ENCODE data around the gene OR3A3.
"Not testable (repeated sequence)": the region's sequence is repeated elsewhere in the genome, so short reads cannot be mapped to it uniquely, and the experiment has no call there.

The OR3A3 gene

GRCh38 chr17:3411070-3411469 is at the start of gene OR3A3:
TSS of gene OR3A3 (plus strand) at chr17:3411370.
- DNase-seq (ENCODE audit: low read depth, low spot score), result no peak

GRCh38 chr17:3371167-3371566 is 40.0 kb upstream of the OR3A3 start:
- DNase-seq (ENCODE audit: low read depth, low spot score), result not testable (repeated sequence)

- no peak for DNase-seq (ENCODE audit: low read depth, low spot score)
These were observed 32.8 kb upstream of the OR3A3 start for GRCh38 chr17:3378321-3378720.

DNA sequence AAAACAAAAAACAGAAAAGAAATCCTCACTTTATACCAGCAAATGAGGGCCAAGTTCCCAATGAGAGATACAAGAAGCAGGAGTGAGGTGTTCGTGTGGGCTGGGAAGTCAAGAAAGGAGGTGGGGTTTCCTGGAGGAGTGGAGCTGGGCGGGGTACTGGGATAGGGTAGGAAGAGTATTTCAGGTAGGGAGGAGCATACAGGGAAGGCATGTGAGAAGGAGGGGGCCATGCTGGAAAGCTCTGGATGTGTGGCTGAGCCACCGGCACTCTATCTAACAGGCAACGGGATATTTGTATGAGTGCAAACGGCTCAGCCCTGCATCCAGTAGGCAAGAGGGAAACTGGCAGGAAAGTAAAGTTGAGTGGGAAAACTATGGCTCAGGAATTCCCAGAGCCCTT is 29.2 kb upstream of the OR3A3 start:
- DNase-seq (ENCODE audit: low read depth, low spot score), result no peak

DNA sequence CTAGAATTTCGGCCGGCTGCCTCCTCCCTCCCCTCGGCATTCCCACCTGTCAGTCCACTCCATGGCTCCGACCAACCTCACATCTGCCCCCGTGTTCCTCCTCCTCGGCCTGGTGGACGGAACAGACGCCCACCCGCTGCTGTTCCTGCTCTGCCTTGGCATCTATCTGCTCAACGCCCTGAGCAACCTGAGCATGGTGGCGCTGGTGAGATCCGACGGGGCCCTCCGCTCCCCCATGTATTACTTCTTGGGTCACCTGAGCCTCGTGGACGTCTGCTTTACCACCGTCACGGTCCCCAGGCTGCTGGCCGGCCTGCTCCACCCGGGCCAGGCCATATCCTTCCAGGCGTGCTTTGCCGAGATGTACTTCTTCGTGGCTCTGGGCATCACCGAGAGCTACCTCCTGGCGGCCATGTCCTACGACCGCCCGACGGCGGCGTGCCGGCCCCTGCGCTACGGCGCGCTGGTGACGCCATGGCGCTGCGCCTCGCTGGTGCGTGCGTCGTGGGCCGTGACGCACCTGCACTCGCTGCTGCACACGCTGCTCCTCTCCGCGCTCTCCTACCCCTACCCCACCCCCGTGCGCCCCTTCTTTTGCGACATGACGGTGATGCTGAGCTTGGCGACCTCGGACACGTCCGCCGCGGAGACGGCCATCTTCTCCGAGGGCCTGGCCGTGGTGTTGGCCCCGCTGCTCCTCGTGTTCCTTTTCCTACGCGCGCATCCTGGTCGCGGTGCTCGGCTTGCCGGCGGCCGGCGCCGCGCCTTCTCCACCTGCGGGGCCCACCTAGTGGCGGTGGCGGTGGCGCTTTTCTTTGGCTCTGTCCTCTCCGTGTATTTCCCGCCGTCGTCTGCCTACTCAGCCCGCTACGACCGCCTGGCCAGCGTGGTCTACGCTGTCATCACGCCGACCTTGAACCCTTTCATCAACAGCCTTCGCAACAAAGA is 25.0 kb upstream of the OR3A3 start, which contains the start of gene OR3A2:
Gene OR3A2, minus strand, starts transcription at position 440 of the 948 bp plus-strand sequence.
- DNase-seq (ENCODE audit: low read depth, low spot score), result peak; percentile 40

DNA sequence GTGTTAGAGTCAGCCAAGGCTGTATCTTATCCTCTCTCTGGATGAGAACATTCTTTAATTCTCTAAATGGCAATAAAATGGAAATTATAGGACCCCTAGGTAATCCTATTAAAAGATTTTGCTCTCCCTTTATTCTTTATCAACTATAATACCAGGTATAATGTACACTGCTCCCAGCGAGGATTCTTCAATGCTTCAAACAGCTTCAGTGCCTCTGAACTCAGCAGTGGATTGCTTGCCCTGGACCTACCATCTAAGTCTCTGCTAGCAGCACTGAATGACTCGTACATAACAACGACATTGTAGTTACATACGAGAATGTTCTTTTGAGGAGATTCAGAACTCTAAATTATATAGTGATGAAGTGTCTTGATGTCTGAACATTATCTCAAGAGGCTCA is 21.4 kb upstream of the OR3A3 start:
- DNase-seq (ENCODE audit: low read depth, low spot score), result no peak

DNA sequence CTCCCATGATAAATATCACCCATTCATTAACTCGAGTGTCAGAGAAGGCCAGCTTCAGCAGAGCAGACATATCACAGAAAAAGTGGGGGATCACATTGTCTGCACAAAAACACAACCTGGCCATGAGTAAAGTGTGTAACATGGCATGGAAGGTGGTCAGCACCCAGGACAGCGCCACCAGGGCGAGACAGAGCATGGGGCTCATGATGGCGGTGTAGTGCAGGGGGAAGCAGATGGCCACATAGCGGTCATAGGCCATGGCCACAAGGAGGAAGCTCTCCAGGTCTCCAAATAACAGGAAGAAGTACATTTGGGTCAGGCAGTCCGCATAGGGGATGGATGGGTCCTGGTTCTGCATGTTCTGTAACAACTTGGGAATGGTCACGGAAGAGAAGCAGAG is 13.4 kb upstream of the OR3A3 start:
- DNase-seq (ENCODE audit: low read depth, low spot score), result peak; percentile 22

DNA sequence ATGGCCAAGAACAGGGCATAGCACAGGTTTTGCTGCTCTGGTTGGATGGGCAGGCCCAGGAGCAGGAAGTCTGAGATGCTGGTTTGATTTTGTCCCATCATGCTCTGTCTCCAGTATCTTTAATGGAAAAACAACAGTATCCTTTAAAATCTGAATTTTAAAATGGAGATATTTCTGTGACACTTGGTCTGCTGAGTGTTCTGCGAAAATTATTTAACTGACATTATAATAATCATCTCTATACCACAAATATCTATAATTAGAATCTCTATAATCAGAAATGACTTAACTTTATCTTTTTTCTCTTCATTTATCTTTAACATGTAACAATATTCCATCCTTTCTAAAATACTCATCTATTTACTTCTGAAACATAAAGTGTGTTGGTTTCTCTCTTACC is 12.9 kb upstream of the OR3A3 start, which contains the start of gene OR1E1:
Gene OR1E1, minus strand, starts transcription at position 101 of the 400 bp plus-strand sequence. Its CDS starts 0 bp downstream, at position 101.
- no peak for DNase-seq (ENCODE audit: low read depth, low spot score)

- DNase-seq (ENCODE audit: low read depth, low spot score), result no peak
These were observed 11.1 kb upstream of the OR3A3 start for GRCh38 chr17:3400055-3400454.

DNA sequence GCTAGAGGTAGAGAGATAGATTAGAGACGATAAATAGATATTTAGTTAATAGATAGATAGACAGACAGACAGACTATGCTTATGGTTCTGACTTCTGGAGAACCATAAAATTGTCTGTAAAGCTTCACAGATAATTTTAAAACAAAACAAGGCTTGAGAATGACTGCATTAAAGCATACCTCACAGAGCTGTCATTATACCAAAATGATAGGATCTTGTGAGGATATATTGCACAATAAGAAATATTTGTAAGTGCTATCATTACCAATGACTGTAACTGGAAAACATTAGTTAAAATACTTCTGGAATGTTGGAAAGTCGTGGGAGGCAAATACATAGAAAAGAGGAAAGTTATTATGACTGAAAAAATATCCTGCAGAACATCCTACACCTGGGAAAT is 9.4 kb upstream of the OR3A3 start:
- no peak for DNase-seq (ENCODE audit: low read depth, low spot score)

DNA sequence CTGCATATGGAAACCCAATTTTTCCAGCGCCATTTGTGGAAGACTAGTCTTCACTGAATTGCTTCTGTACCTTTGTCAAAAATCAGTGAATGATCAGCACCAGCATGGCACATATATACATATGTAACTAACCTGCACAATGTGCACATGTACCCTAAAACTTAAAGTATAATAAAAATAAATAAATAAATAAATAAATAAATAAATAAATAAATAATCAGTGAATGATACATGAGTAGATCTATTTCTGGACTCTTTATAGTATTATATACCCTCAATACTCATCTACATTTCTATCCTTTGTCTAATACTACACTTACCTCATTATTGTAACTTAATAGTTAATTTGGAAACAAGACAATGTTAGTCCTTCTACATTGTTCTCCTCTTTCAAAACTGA is 7.3 kb upstream of the OR3A3 start:
- DNase-seq (ENCODE audit: low read depth, low spot score), result not testable (repeated sequence)

DNA sequence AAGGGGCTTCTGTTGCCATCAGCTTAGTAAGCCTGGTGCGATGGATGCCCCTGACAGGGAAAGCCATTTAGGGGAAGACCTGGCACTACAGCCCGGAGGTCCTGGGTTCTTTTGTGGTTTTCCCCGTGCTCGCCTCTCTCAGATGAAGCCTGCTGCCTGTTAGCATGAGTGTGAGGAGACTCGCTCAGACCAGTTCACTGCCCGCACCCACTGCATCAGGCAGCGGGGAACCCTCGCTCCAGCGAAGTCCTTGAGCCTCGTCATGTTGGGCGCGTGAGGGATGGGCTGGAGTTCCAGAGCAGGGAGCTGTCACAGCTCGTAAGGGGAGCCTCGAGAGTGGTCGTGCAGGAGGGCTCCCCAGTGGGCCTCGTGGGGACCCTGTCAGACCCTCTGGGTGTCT is 1.0 kb downstream of the OR3A3 start:
- DNase-seq (ENCODE audit: low read depth, low spot score), result not testable (repeated sequence)

GRCh38 chr17:3415610-3416009 is 4.4 kb downstream of the OR3A3 start:
- DNase-seq (ENCODE audit: low read depth, low spot score), result no peak

DNA sequence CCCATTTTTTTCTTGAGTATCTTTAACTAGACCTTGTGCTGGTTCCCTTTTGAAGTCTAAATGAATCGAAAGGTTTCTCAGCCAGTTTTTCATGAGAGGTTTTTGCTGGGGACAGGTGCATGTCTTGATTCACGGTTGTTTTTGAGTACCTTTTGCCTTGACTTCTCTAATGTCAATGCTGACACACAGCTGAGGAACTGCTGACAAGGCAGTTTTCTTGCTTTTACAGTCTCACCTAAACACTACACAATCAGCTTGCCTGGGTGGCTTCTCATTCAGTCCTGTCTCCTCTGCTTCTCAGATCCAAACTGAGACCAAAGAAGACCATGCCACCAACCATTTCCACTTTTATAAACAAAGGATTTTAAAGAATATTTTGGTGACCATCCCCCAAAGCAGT is 7.1 kb downstream of the OR3A3 start:
- DNase-seq (ENCODE audit: low read depth, low spot score), result no peak

GRCh38 chr17:3433215-3433614 is 22.0 kb downstream of the OR3A3 start:
- peak; percentile 54 for DNase-seq (ENCODE audit: low read depth, low spot score)

DNA sequence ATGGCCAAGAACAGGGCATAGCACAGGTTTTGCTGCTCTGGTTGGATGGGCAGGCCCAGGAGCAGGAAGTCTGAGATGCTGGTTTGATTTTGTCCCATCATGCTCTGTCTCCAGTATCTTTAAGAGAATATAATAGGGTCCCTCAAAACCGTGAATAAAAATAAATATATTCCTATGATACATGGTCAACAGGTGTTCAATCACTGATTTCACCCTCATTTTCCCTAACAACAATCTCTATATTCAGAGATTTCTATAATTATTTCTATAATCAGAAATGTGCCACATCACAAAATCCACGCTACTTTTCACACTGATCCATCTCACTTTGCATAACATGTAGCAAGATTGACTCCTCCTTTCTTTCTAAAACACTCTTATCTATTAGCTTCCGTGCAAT is 22.6 kb downstream of the OR3A3 start, which contains the start of gene OR1E2:
Gene OR1E2, minus strand, starts transcription at position 101 of the 400 bp plus-strand sequence. Its CDS starts 0 bp downstream, at position 101.
- DNase-seq (ENCODE audit: low read depth, low spot score), result no peak

DNA sequence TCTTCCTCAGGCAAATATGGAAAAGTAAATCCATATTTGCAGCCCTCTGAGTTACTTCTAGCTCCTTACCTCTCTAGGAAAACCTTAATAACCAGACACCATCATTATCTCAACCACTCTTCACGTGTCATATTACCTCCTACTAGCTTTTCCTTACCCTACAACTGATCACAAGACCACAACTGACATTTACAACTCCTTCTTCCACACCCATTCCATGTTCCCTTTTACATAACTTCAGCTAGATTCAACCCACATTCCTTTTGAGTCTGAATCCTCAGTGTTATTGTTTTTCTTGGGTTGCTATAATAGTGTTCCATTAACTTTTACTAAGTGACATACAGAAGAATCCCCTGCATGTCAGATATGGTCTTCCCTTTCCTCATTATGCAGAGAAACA is 27.2 kb downstream of the OR3A3 start:
- no peak for DNase-seq (ENCODE audit: low read depth, low spot score)

- DNase-seq (ENCODE audit: low read depth, low spot score), result no peak
These were observed 29.3 kb downstream of the OR3A3 start for GRCh38 chr17:3440451-3440850.

GRCh38 chr17:3447625-3448024 is 36.5 kb downstream of the OR3A3 start:
- DNase-seq (ENCODE audit: low read depth, low spot score), result peak; percentile 59

- DNase-seq (ENCODE audit: low read depth, low spot score), result no peak
These were observed 37.0 kb downstream of the OR3A3 start for GRCh38 chr17:3448059-3448665.

DNA sequence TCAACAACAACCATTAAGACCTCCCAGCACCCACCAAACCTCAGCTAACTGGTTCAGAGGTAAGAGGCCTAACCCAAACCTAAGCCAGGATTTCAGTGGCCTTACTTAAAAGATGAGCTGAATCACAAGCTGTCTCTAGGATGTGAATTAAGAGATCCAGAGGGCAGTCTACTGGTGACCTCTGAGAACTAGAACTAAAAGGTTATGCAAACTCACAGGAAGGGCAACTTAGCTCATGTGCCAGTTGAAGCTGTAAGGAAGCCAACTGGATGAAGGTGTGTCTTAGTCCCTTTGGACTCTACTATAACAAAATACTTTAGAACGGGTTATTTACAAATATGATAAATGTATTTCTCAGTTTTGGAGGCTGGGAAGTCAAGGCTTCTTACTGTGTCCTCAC is 55.2 kb downstream of the OR3A3 start:
- DNase-seq (ENCODE audit: low read depth, low spot score), result not testable (repeated sequence)

- no peak for DNase-seq (ENCODE audit: low read depth, low spot score)
These were observed 58.4 kb downstream of the OR3A3 start for GRCh38 chr17:3469529-3469928.

DNA sequence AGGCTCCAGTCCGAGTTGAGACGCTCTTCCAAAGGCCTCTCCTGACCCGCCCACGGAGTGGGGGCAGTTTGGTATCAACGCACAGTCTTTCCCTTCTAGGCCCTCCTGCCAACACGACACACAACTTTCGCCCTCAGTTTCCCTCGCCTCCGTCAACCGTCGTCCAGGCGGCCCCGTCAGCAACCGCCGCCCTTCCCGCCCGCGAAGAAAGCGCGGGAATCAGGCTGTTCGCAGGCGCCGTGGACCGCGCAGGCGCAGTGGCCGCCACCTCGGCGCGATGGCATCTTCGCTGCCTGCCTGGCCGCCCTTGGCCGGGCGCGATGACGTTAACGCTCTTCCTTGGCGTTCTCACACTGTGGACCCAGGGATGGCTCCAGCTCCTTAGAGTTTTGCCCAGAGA is 60.4 kb downstream of the OR3A3 start, which contains the start of gene SPATA22:
Gene SPATA22, minus strand, starts transcription at position 221 of the 400 bp plus-strand sequence. CDS start 2,494 bp downstream, outside the sequence.
- DNase-seq (ENCODE audit: low read depth, low spot score), result no peak

Measured in ELF-1 (cell line).